Tibial artery (tissue), 4 donors: ENCODE results near the gene PISD.

ENCODE experiments used
- DNase-seq, 2 donors: peaks; one replicate each; pipeline ENCODE4 v3.0.0-alpha.2; 2019
- H3K27ac ChIP-seq, 2 donors: fragments of 200-600 bp; sonication (generic) in 1 of 2; 1 replicate in 1 of 2; 2 replicates in 1 of 2; pipeline ENCODE4 v1.5.1; 2018 to 2019; ENCODE audit warnings: mild to moderate bottlenecking in 1 of 2
- H3K27me3 ChIP-seq, 2 donors: fragments of 200-600 bp; sonication (generic) in 1 of 2; one replicate each; pipeline versions ENCODE4 v1.5.1 to v1.6.0; 2016 to 2019
- H3K36me3 ChIP-seq, 3 donors: fragments of 200-600 bp; sonication (generic) in 2 of 3; one replicate each; pipeline ENCODE4 v1.5.1; 2016 to 2019; ENCODE audit warnings: mild to moderate bottlenecking in 2 of 3
- H3K4me1 ChIP-seq, 4 donors: fragments of 200-600 bp; sonication (generic) in 2 of 4; 1 replicate in 3 of 4; 2 replicates in 1 of 4; pipeline ENCODE4 v1.5.1; 2016 to 2019
- H3K4me3 ChIP-seq, 2 donors: fragments of 200-600 bp; sonication (generic) in 1 of 2; 1 replicate in 1 of 2; 2 replicates in 1 of 2; pipeline ENCODE4 v1.5.1; 2018 to 2019; ENCODE audit warnings: mild to moderate bottlenecking in 2 of 2
- H3K9me3 ChIP-seq, 3 donors: fragments of 200-600 bp; sonication (generic) in 1 of 3; one replicate each; pipeline ENCODE4 v1.5.1; 2016 to 2019
- intact Hi-C: fragments of 100-400 bp; cut with DNase I; formaldehyde crosslinking; loops from one replicate; pipeline ENCODE4 v1.15.0; 2023; ENCODE audit warnings: low total_unique reads
- TF ChIP-seq, protein P1 (sequence below), 2 experiments: fragments of 200-600 bp in 1 of 2; fragments of 450-650 bp in 1 of 2; IDR thresholded peaks; one replicate each; pipeline ENCODE4 v1.5.1; 2017 to 2019; ENCODE audit warnings: antibody characterized with exemption in 2 of 2, mild to moderate bottlenecking in 1 of 2, moderate library complexity in 1 of 2

The PISD gene

GRCh38 chr22:31637891-31638618, 24.0 kb downstream of the PISD start:
- Histone ChIP-seq H3K4me3 (peak overlapping the region; percentile 5 to 26), H3K36me3 (peaks cover 0 to 11% (median 0%) of the 10 kb centered on the region in 3 donors), H3K9me3 (no peaks in the 10 kb centered on the region), H3K4me1 (peaks cover 0 to 23% (median 6%) of the 10 kb centered on the region in 4 donors), H3K27ac (peak overlapping the region; percentile 20 to 50), H3K27me3 (no peaks in the 10 kb centered on the region)
- DNase-seq: peak in 1 of 2 donors; percentile 51
- TF ChIP-seq, protein P1, sequence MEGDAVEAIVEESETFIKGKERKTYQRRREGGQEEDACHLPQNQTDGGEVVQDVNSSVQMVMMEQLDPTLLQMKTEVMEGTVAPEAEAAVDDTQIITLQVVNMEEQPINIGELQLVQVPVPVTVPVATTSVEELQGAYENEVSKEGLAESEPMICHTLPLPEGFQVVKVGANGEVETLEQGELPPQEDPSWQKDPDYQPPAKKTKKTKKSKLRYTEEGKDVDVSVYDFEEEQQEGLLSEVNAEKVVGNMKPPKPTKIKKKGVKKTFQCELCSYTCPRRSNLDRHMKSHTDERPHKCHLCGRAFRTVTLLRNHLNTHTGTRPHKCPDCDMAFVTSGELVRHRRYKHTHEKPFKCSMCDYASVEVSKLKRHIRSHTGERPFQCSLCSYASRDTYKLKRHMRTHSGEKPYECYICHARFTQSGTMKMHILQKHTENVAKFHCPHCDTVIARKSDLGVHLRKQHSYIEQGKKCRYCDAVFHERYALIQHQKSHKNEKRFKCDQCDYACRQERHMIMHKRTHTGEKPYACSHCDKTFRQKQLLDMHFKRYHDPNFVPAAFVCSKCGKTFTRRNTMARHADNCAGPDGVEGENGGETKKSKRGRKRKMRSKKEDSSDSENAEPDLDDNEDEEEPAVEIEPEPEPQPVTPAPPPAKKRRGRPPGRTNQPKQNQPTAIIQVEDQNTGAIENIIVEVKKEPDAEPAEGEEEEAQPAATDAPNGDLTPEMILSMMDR (IDR thresholded peaks at IDR 0.05): no peak
- intact Hi-C loops: no loop called here

DNA sequence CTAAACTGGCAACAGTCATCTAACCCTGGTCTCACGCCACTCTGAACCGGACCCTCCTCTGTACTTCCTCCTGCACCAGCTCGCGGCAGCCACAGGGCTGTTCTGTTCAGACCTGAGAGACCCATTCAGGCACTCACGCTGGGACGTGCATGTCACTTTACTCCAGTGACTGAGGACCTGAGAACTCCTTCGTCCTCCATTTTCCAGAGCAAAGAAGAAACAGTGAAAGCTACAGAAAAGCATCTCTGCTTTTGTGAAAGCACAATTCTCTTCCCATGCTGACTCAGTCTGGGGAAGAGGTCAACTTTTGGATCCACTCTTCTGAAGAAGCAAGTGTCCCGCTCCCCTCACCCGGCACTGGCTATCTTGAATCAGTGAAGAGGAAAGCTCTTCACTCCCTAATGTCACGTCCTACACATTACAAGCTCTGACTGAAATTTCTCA, 24.5 kb downstream of the PISD start:
- peak overlapping the region; percentile 5 to 26 for H3K4me3 ChIP-seq
- peak in 1 of 2 donors; percentile 58 for DNase-seq
- H3K27ac ChIP-seq: peak overlapping the region; percentile 20 to 50
- TF ChIP-seq, protein P1 (IDR thresholded peaks at IDR 0.05): no peak
- H3K36me3 ChIP-seq: peaks cover 0 to 5% (median 0%) of the 10 kb centered on the region in 3 donors
- peaks cover 0 to 23% (median 6%) of the 10 kb centered on the region in 4 donors for H3K4me1 ChIP-seq
- H3K27me3 ChIP-seq: no peaks in the 10 kb centered on the region
- no peaks in the 10 kb centered on the region for H3K9me3 ChIP-seq
- intact Hi-C loops: no loop called here

- no peaks in the 10 kb centered on the region for H3K9me3 ChIP-seq
- intact Hi-C loops: no loop called here
- H3K4me3 ChIP-seq: no peak overlapping the region
- no peak overlapping the region for H3K27ac ChIP-seq
- H3K27me3 ChIP-seq: no peaks in the 10 kb centered on the region
- H3K4me1 ChIP-seq: peaks cover 3 to 33% (median 14%) of the 10 kb centered on the region in 4 donors
- no peak for DNase-seq
- H3K36me3 ChIP-seq: no peaks in the 10 kb centered on the region
- TF ChIP-seq, protein P1 (IDR thresholded peaks at IDR 0.05): no peak
Observed at GRCh38 chr22:31635638-31636306, 26.2 kb downstream of the PISD start.

GRCh38 chr22:31631436-31631835, 30.6 kb downstream of the PISD start:
- Histone ChIP-seq H3K9me3 (no peaks in the 10 kb centered on the region), H3K27me3 (no peaks in the 10 kb centered on the region), H3K27ac (peak overlapping the region; percentile 71 to 87), H3K4me3 (peak overlapping the region; percentile 60 to 94), H3K4me1 (peaks cover 5 to 50% (median 31%) of the 10 kb centered on the region in 4 donors), H3K36me3 (no peaks in the 10 kb centered on the region)
- TF ChIP-seq, protein P1 (IDR thresholded peaks at IDR 0.05): no peak
- no peak for DNase-seq
- intact Hi-C loops: loop anchor here (5.0 kb wide), 1 partner anchor 69 kb away; no protein-coding TSS in a partner anchor

DNA sequence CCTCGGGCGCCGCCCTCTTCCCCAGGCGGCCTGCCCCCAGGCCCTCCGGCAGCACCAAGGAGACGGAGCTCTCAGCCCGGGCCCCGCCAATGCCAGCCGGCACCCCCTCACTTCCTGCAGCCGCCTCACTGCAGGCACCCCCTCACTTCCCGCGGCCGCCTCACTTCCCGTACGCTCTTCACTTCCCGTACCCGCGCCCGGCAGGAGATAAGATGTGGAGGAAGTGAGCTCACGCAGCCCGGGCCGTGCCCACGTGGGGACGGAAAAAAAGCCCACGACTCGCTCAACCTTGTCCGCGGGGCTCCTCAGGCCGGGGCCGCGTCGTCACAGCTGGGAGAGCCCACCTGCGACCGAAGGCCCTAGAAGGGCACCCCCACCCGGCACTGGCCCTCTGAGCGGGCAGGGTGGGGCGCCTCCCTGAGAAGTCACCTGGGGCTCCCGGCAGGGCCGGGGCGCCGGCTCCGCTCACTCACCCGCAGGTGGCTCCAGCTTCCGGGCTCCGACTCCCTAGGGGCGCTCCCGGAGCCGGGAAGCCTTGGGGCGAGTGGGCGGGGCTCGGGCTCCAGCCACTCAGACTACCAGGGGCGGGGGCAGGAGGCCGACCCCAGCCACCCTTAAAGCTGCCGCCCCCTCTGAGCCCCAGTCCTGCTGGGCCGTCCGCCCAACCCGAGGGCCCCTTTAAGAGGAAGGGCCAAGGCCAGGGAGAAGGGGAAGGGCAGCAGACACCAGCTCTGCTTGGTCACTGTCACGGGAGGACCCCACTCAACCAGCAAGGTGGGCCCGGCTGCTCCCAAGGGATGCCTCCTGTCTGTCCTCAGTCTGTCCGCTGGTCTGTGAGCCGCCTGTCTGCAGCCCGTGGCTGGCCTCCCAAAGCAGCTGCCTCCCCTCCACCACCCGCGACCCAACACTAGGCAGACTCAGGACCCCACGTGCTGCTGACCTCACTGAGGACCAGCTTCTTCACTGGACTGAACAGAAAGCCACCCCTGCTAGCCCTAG, 31.4 kb downstream of the PISD start:
- Histone ChIP-seq H3K27ac (peak overlapping the region; percentile 71 to 87), H3K4me1 (peaks cover 5 to 58% (median 39%) of the 10 kb centered on the region in 4 donors), H3K36me3 (peaks cover 0 to 2% (median 0%) of the 10 kb centered on the region in 3 donors), H3K4me3 (peak overlapping the region; percentile 60 to 94), H3K27me3 (no peaks in the 10 kb centered on the region), H3K9me3 (no peaks in the 10 kb centered on the region)
- intact Hi-C loops: loop anchor here (5.0 kb wide), 1 partner anchor 68 kb away; no protein-coding TSS in a partner anchor
- TF ChIP-seq, protein P1 (IDR thresholded peaks at IDR 0.05): no peak
- DNase-seq: peak; percentile 81 to 87
